ENCODE results near the gene ANGEL1.
A peak's percentile ranks its signal among the peaks of the same experiment; 100 is the strongest.

Gene ANGEL1

DNA sequence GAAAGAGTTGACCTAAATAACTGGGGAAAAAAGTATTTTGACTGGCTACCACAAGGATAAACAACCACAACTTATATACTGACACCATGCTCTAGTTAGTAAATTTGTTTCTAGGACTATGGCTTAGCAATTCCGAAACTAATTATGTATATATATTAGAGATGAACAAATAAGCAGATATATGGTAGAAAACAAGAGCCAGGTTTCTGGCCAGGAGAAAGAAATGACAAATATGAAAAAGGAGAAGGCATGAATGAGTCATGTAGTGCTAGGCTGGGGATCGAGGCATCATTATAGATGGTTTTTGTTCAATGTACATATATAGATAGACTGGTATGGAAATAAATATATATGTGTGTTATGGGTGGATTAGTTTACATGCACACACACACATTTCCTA lies 8.0 kb upstream of the ANGEL1 start:
- no peak for DNase-seq (ENCODE audit: low read depth)

DNA sequence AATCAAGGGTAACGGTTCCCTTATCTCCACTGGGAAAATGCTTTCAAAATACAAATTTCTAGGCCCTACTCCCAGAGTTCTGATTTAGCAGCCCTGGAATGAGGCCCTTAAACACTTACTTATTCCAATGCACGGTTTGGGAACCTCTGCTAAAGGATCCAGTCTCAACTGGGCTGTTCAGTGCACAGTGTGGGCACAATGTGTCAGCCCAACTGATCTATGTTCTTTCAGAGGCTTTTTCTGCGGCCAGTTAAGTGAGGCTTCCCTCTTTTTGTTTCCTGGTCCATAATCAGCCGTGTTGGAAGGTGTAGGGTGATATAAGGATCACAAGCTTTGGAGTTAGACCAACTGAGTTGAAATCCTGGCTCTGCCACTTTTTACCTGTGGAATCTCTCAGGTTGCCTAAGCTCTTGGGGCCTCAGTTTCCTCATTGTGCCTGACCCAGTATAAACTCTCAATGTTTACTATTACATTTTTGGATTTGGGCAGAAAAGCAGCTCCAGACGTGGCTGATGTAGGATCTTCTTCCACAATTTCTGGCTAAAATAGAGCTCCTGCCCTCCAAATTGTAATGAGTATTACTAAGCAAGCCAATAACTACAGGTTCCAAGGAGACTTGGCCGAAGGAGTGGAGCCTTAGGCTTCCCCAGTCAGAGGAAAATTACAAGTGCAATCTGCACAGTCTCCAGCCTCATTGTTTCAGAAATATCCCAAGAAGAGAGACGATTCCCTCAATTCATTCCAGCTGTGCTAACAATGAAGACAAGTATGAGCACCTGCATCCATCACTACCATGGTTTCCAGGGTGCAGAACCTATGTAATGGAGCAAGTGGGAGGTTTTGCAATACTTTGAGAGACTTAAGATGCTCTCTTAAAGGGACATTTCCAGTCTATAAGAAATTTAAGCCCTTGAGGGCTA lies 2.3 kb upstream of the ANGEL1 start:
- no peak for DNase-seq (ENCODE audit: low read depth)

- no peak for DNase-seq (ENCODE audit: low read depth)
Measured at GRCh38 chr14:76812093-76812421, 625 bp downstream of the ANGEL1 start.

- DNase-seq (ENCODE audit: low read depth): no peak
Measured at GRCh38 chr14:76811561-76811960, 1.1 kb downstream of the ANGEL1 start.

DNA sequence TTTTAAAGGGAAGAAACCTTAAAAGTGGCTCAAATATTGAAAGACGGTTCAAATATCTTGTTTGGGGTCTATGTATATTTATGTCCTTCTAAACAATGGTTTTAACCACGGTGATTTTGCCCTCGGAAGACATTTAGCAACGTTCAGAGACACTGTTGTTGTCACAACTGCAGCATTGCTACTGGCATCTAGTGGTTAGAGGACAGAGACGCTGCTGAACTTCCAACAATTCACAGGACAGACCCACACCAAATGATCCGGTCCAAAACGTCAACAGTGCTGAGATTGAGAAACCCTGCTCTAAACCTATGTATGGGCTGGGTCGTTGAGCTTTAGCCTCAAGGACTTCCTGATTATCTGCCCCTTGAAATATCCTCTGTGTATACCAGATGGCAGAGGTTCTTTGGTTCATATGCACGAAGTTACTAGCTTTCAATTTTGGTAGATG lies 1.7 kb downstream of the ANGEL1 start:
- DNase-seq (ENCODE audit: low read depth): peak; percentile 37

GRCh38 chr14:76810525-76810924 lies 2.2 kb downstream of the ANGEL1 start:
- no peak for DNase-seq (ENCODE audit: low read depth)

- no peak for DNase-seq (ENCODE audit: low read depth)
Measured at GRCh38 chr14:76808990-76809389, 3.7 kb downstream of the ANGEL1 start.

- no peak for DNase-seq (ENCODE audit: low read depth)
Measured at GRCh38 chr14:76808011-76808410, 4.7 kb downstream of the ANGEL1 start.

DNA sequence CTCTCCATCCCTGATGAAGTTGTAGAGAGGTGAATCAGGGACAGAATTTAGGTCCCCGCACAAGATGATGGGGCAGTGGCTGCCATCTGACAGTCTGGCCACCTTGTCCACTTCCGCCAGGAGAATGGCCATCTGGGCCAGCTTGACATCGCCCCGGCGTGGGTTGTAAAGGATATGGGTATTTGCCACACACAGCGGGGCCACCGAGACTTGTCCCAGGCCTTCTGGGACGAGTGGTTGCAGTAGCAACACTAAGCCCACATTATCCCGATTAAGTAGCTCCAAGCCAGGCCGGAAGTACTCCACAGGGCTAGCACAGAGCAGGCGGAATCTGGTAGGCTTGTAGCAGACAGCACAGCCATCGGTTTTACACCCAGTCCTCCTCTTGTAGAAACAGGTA lies 6.2 kb downstream of the ANGEL1 start:
- no peak for DNase-seq (ENCODE audit: low read depth)

DNA sequence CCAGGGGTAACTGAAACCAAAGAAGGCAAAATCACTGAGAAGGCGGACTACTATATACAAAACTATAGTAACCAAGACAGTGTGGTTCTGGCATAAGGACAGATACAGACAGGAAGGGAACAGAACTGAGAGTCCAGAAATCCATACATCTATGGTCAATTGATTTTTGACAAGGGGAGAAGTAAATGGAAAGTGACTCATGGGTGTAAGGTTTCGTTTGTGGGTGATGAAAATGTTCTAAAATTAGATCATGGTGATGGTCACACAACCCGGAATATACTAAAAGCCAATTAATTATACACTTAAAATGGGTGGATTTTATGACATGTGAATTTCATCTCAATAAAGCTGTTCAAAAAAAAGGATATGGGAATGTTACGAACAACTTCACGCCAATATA lies 18.7 kb downstream of the ANGEL1 start:
- no peak for DNase-seq (ENCODE audit: low read depth)

- DNase-seq (ENCODE audit: low read depth): no peak
Measured at GRCh38 chr14:76793324-76793723, 19.4 kb downstream of the ANGEL1 start.

GRCh38 chr14:76792422-76792821 lies 20.3 kb downstream of the ANGEL1 start:
- DNase-seq (ENCODE audit: low read depth): no peak

GRCh38 chr14:76786601-76787000 lies 26.1 kb downstream of the ANGEL1 start:
- DNase-seq (ENCODE audit: low read depth): no peak

DNA sequence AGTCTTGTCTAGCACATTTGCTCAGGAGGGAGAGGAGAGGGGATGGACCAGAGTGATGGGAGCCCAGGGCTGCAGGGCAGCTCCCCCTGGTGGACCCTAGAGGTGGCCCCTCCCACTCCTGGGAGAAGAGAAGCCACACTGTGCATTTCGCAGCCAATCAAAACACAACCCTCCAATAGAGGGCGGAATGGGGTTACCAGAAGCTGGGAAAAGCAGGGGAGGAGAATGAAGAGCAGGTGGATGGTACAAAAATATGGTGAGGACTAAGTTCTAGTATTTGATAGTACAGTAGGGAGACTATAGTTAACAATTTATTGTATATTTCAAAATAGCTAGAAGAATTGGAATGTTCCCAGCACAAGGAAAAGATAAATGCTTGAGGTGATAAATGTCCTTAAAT lies 27.8 kb downstream of the ANGEL1 start:
- DNase-seq (ENCODE audit: low read depth): peak; percentile 78

DNA sequence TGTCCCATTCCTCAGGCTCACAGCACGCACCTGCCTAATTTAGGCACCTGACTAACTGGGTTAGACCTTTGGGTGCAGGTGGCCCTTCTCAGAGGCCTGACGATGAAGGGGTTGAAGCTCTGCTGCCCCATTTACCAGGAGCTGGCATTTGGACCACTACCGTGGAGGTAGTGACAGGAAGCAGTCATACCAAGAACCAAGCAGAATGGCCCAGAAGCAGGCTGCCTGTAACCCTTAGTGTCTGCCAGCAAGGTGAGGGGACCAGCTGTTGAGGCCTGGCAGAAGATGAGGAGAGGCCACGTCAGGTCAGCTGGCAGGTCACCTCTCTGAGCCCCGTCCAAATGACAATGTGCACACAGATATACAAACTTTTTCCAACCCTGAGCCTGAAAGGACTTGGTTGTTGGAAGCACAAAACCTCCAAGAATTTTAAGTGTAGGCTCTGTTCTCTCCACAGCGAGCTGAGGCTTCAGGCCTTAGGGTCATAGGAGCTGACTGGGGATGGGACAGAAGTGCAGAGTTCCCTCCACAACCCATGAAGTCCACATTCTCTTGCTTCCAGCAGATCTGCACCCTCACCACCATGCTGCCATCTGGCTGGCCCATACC lies 28.3 kb downstream of the ANGEL1 start:
- DNase-seq (ENCODE audit: low read depth): no peak

DNA sequence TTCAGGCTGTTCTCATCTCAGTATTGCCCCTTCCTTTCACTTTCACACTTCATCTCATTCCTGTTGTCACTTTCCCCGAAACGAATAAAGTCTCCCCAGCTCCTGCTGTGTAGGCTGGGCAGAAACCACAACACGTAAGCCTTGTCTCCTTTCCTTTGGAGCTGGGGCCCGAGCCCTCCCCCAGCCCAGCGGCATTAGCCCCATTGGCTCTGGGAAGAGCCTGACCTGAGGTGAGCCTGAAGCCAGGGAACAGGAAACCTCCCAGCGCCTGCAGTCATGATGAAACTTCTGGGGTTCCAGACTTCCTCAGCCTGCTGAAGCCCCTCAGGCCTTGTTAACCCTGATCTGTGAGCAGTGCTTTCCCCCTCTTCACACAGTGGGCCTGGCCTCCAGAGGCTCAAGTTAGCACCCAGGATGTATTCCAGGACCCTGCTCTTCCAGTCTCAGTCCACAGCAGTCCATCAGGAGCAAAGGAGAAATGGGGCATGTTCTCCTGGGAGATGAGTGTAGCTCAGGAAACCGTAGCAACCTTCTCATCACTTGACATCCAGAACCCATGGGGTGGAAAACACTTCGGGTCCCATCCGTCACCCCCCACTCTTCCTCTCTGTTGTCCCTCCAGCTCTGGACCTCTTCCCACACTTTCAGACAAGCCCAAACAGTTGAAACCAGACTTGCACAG lies 29.7 kb downstream of the ANGEL1 start:
- no peak for DNase-seq (ENCODE audit: low read depth)

- DNase-seq (ENCODE audit: low read depth): no peak
Measured at GRCh38 chr14:76782115-76782884, 30.4 kb downstream of the ANGEL1 start.

GRCh38 chr14:76781648-76782051 lies 31.0 kb downstream of the ANGEL1 start:
- no peak for DNase-seq (ENCODE audit: low read depth)

GRCh38 chr14:76780875-76781647 lies 31.6 kb downstream of the ANGEL1 start:
- no peak for DNase-seq (ENCODE audit: low read depth)

DNA sequence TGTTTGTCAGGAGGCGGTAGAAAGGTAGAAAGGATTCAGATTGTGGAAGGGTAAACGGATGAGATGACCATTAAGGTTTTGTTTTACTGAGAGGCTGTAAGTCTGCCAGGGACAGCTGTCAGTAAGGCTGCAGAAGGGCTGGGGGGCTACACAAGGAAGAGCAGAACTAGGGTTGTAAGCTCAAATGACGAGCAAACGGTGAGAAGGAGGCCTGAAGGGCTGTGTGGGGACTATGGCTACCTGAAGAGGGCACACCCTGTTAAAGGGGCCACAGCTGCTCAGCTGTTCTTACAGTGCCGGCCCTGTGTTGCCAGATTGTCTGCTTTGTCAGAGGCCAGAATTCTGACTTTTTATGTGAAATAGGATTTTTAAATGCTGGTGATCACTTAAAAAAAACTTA lies 32.3 kb downstream of the ANGEL1 start:
- DNase-seq (ENCODE audit: low read depth): no peak

- no peak for DNase-seq (ENCODE audit: low read depth)
Measured at GRCh38 chr14:76780058-76780345, 32.7 kb downstream of the ANGEL1 start.

Measured in iris pigment epithelial cell (primary cell).